NT2/D1 (cell line): Measurements from ENCODE around the gene BAZ1A.

Source experiments
- DNase-seq: peaks from one replicate; pipeline ENCODE4 v3.0.0-alpha.2; 2011; ENCODE audit warnings: low read depth, low spot score
- H3K27me3 ChIP-seq: 2 replicates; pipeline ENCODE4 v1.6.0; 2011; ENCODE audit warnings: mild to moderate bottlenecking; ENCODE audit not compliant: insufficient read length, insufficient read depth
- H3K36me3 ChIP-seq: 2 replicates; pipeline ENCODE4 v1.6.1; 2011; ENCODE audit warnings: mild to moderate bottlenecking, low read length, mixed read lengths; ENCODE audit not compliant: insufficient read depth, insufficient read length
- H3K4me1 ChIP-seq: 2 replicates; pipeline ENCODE4 v1.5.1; 2011; ENCODE audit not compliant: insufficient read depth, insufficient read length
- H3K4me3 ChIP-seq: 2 replicates; pipeline ENCODE4 v1.5.1; 2011; ENCODE audit warnings: low read depth; ENCODE audit not compliant: insufficient read length
- H3K9ac ChIP-seq: 2 replicates; pipeline ENCODE4 v1.6.0; 2011; ENCODE audit warnings: low read depth; ENCODE audit not compliant: insufficient read length
- H3K9me3 ChIP-seq: 2 replicates; pipeline ENCODE4 v1.5.1; 2011; ENCODE audit warnings: mild to moderate bottlenecking, low read length; ENCODE audit not compliant: insufficient read depth
- SUZ12 ChIP-seq: IDR thresholded peaks from 2 replicates; pipeline ENCODE4 v1.6.1; 2011; ENCODE audit not compliant: insufficient read length, insufficient read depth; ENCODE audit errors: extremely low read depth
- YY1 ChIP-seq: IDR thresholded peaks from 2 replicates; pipeline ENCODE4 v1.6.1; 2011; ENCODE audit not compliant: insufficient read length, insufficient read depth
- ZNF274 ChIP-seq: IDR thresholded peaks from 2 replicates; pipeline ENCODE4 v1.6.1; 2011; ENCODE audit warnings: mild to moderate bottlenecking, low read depth, low read length

Gene BAZ1A

GRCh38 chr14:34780646-34781045 is 94.5 kb downstream of the BAZ1A start:
- no peaks in the 10 kb centered on the region for H3K4me1 ChIP-seq
- TF ChIP-seq YY1 (no peak), SUZ12 (no peak), ZNF274 (no peak)
- no peak overlapping the region for H3K4me3 ChIP-seq
- H3K9me3 ChIP-seq, result no peaks in the 10 kb centered on the region
- DNase-seq, result no peak
- H3K27me3 ChIP-seq, result no peaks in the 10 kb centered on the region
- H3K36me3 ChIP-seq, result peaks cover 30% of the 10 kb centered on the region
- no peak overlapping the region for H3K9ac ChIP-seq

- H3K36me3 ChIP-seq, result peaks cover 32% of the 10 kb centered on the region
- H3K4me1 ChIP-seq, result no peaks in the 10 kb centered on the region
- no peaks in the 10 kb centered on the region for H3K27me3 ChIP-seq
- H3K9ac ChIP-seq, result no peak overlapping the region
- no peak overlapping the region for H3K4me3 ChIP-seq
- H3K9me3 ChIP-seq, result no peaks in the 10 kb centered on the region
- TF ChIP-seq ZNF274 (no peak), YY1 (no peak), SUZ12 (no peak)
- no peak for DNase-seq
Observed at GRCh38 chr14:34778744-34779143, 96.4 kb downstream of the BAZ1A start.

GRCh38 chr14:34776611-34777010 is 98.5 kb downstream of the BAZ1A start:
- DNase-seq, result no peak
- Histone ChIP-seq H3K27me3 (no peaks in the 10 kb centered on the region), H3K4me3 (no peak overlapping the region), H3K4me1 (no peaks in the 10 kb centered on the region), H3K36me3 (peaks cover 32% of the 10 kb centered on the region), H3K9me3 (no peaks in the 10 kb centered on the region), H3K9ac (no peak overlapping the region)
- TF ChIP-seq SUZ12 (no peak), YY1 (no peak), ZNF274 (no peak)

- Histone ChIP-seq H3K27me3 (no peaks in the 10 kb centered on the region), H3K9ac (no peak overlapping the region), H3K36me3 (peaks cover 36% of the 10 kb centered on the region), H3K4me1 (no peaks in the 10 kb centered on the region), H3K4me3 (no peak overlapping the region), H3K9me3 (no peaks in the 10 kb centered on the region)
- DNase-seq, result no peak
- TF ChIP-seq ZNF274 (no peak), YY1 (no peak), SUZ12 (no peak)
Observed at GRCh38 chr14:34775922-34776321, 99.2 kb downstream of the BAZ1A start.

GRCh38 chr14:34775342-34775741 is 99.8 kb downstream of the BAZ1A start:
- no peak overlapping the region for H3K9ac ChIP-seq
- H3K9me3 ChIP-seq, result no peaks in the 10 kb centered on the region
- H3K27me3 ChIP-seq, result no peaks in the 10 kb centered on the region
- no peak for DNase-seq
- H3K4me3 ChIP-seq, result no peak overlapping the region
- H3K4me1 ChIP-seq, result no peaks in the 10 kb centered on the region
- peaks cover 36% of the 10 kb centered on the region for H3K36me3 ChIP-seq
- TF ChIP-seq YY1 (no peak), ZNF274 (no peak), SUZ12 (no peak)

- TF ChIP-seq SUZ12, result no peak
- no peak for TF ChIP-seq YY1
- no peak for TF ChIP-seq ZNF274
- H3K4me3 ChIP-seq, result no peak overlapping the region
- no peak for DNase-seq
- no peaks in the 10 kb centered on the region for H3K9me3 ChIP-seq
- no peak overlapping the region for H3K9ac ChIP-seq
- no peaks in the 10 kb centered on the region for H3K4me1 ChIP-seq
- no peaks in the 10 kb centered on the region for H3K27me3 ChIP-seq
- peaks cover 27% of the 10 kb centered on the region for H3K36me3 ChIP-seq
Observed at GRCh38 chr14:34770901-34771300, 104.3 kb downstream of the BAZ1A start.

GRCh38 chr14:34766606-34767005 is 108.6 kb downstream of the BAZ1A start:
- peaks cover 27% of the 10 kb centered on the region for H3K36me3 ChIP-seq
- TF ChIP-seq YY1, result no peak
- no peak for TF ChIP-seq SUZ12
- TF ChIP-seq ZNF274, result no peak
- DNase-seq, result no peak
- H3K4me1 ChIP-seq, result no peaks in the 10 kb centered on the region
- H3K27me3 ChIP-seq, result no peaks in the 10 kb centered on the region
- no peak overlapping the region for H3K9ac ChIP-seq
- no peaks in the 10 kb centered on the region for H3K9me3 ChIP-seq
- no peak overlapping the region for H3K4me3 ChIP-seq

GRCh38 chr14:34766060-34766459 is 109.1 kb downstream of the BAZ1A start:
- H3K4me1 ChIP-seq, result no peaks in the 10 kb centered on the region
- H3K4me3 ChIP-seq, result no peak overlapping the region
- DNase-seq, result no peak
- no peak overlapping the region for H3K9ac ChIP-seq
- no peaks in the 10 kb centered on the region for H3K9me3 ChIP-seq
- no peaks in the 10 kb centered on the region for H3K27me3 ChIP-seq
- TF ChIP-seq SUZ12, result no peak
- TF ChIP-seq ZNF274, result no peak
- no peak for TF ChIP-seq YY1
- H3K36me3 ChIP-seq, result peaks cover 28% of the 10 kb centered on the region
